A549 (cell line): ENCODE results near the gene MED13L. TPM values are rescaled to one million over a fixed set of nuclear protein-coding genes. Genes with fewer than 3 reads are reported as not detected.

Experiments used
- ATAC-seq, 2 experiments: fragments of 200-7000 bp in 1 of 2; fragments of >200 bp in 1 of 2; cut with Nextera tagmentation in 1 of 2; cut with Tn5 transposase in 1 of 2; 3 replicates each; pipeline versions ENCODE4 v1.8.0 to v1.9.1; 2018 to 2020; ENCODE audit warnings: mild to moderate bottlenecking in 1 of 2, moderate library complexity in 1 of 2
- CTCF ChIA-PET: fragments of 300-600 bp; sonication (Branson Sonifier 250); formaldehyde crosslinking; extraction: SDS; loops from one replicate; lab custom pipeline; 2021; ENCODE audit warnings: antibody characterized with exemption, inconsistent platforms; lab: Yijun Ruan, JAX
- POLR2A ChIA-PET: fragments of 350-600 bp; formaldehyde crosslinking; extraction: SDS; loops from one replicate; lab custom pipeline; 2021; ENCODE audit warnings: antibody characterized with exemption, inconsistent platforms; lab: Yijun Ruan, JAX
- DNase-seq, 2 experiments: peaks; one replicate each; pipeline versions ENCODE4 v3.0.0 to v3.0.0-alpha.2; 2011 to 2016; ENCODE audit warnings: low read depth in 1 of 2, low spot score in 1 of 2
- FAIRE-seq: peaks from 2 replicates; lab custom pipeline; 2011; peaks lifted over from hg19 to GRCh38; lab: Jason Lieb, UNC
- H3K27ac ChIP-seq, 2 experiments: fragments of >200 bp; sonication (Bioruptor Twin); formaldehyde crosslinking; 3 replicates each; pipeline ENCODE4 v1.5.1; 2016 to 2017
- H3K4me1 ChIP-seq: fragments of >200 bp; sonication (Bioruptor Twin); formaldehyde crosslinking; 3 replicates; pipeline ENCODE4 v1.6.1; 2016
- H3K4me2 ChIP-seq: fragments of >200 bp; sonication (Bioruptor Twin); formaldehyde crosslinking; 3 replicates; pipeline ENCODE4 v1.6.1; 2016
- H3K4me3 ChIP-seq: fragments of >200 bp; sonication (Bioruptor Twin); formaldehyde crosslinking; 3 replicates; pipeline ENCODE4 v1.5.1; 2016
- H3K9me3 ChIP-seq: fragments of >200 bp; sonication (Bioruptor Twin); formaldehyde crosslinking; 3 replicates; pipeline ENCODE4 v1.6.1; 2016
- BHLHE40 ChIP-seq: IDR thresholded peaks from 2 replicates; pipeline ENCODE4 v1.6.1; 2012; ENCODE audit warnings: low read depth, low read length, inconsistent platforms
- CBX2 ChIP-seq: fragments of 200-600 bp; sonication (generic); IDR thresholded peaks from 2 replicates; pipeline ENCODE4 v1.6.1; 2016; ENCODE audit warnings: low read depth, mild to moderate bottlenecking, borderline replicate concordance
- CBX8 ChIP-seq: fragments of 200-600 bp; sonication (generic); IDR thresholded peaks from 2 replicates; pipeline ENCODE4 v1.6.1; 2016
- CEBPB ChIP-seq, 2 experiments: fragments of >200 bp in 1 of 2; sonication (Bioruptor Twin) in 1 of 2; formaldehyde crosslinking in 1 of 2; IDR thresholded peaks; 2 replicates each; pipeline ENCODE4 v1.6.1; 2012 to 2016
- CHD4 ChIP-seq: fragments of 200-600 bp; sonication (generic); IDR thresholded peaks from 2 replicates; pipeline ENCODE4 v1.6.1; 2016; ENCODE audit warnings: antibody characterized with exemption, mild to moderate bottlenecking, borderline replicate concordance
- FOSL2 ChIP-seq, 2 experiments: fragments of 450-650 bp in 1 of 2; fragments of >200 bp in 1 of 2; sonication (Bioruptor Twin) in 1 of 2; formaldehyde crosslinking; IDR thresholded peaks; 2 replicates each; pipeline versions ENCODE4 v1.5.0 to v1.6.1; 2016 to 2020; ENCODE audit warnings: mild to moderate bottlenecking in 1 of 2, moderate library complexity in 1 of 2
- KDM1A ChIP-seq: fragments of 200-600 bp; sonication (generic); IDR thresholded peaks from 2 replicates; pipeline ENCODE4 v1.6.1; 2016; ENCODE audit warnings: low read depth, mild to moderate bottlenecking
- MAFK ChIP-seq: fragments of 450-650 bp; IDR thresholded peaks from 2 replicates; pipeline ENCODE4 v1.6.1; 2014; ENCODE audit not compliant: partially characterized antibody
- MYC ChIP-seq: IDR thresholded peaks from 2 replicates; pipeline ENCODE4 v1.6.1; 2012; ENCODE audit warnings: mild to moderate bottlenecking, inconsistent platforms, low read length, improper control_type of control experiment, borderline replicate concordance
- NFE2L2 ChIP-seq: fragments of 150-350 bp; conservative IDR thresholded peaks from 2 replicates; pipeline ENCODE4 v1.6.1; 2014; ENCODE audit warnings: low read length
- RCOR1 ChIP-seq: fragments of 150-350 bp; IDR thresholded peaks from 2 replicates; pipeline ENCODE4 v1.6.1; 2014; ENCODE audit warnings: antibody characterized with exemption, low read length, low read depth
- RFX5 ChIP-seq: fragments of 450-650 bp; IDR thresholded peaks from 2 replicates; pipeline ENCODE4 v1.7.1; 2014; ENCODE audit warnings: antibody characterized with exemption, mild to moderate bottlenecking, moderate library complexity
- ZC3H11A ChIP-seq: fragments of 450-650 bp; IDR thresholded peaks from 2 replicates; pipeline ENCODE4 v1.6.1; 2014; ENCODE audit warnings: antibody characterized with exemption, mild to moderate bottlenecking
- ZFP36 ChIP-seq: fragments of 450-650 bp; IDR thresholded peaks from 2 replicates; pipeline ENCODE4 v1.6.1; 2014; ENCODE audit warnings: borderline replicate concordance; ENCODE audit not compliant: partially characterized antibody
- ZNF302 ChIP-seq: fragments of 250-450 bp; sonication (Bioruptor Pico); IDR thresholded peaks from 2 replicates; pipeline ENCODE4 v1.9.0; 2021; ENCODE audit warnings: inconsistent platforms, mild to moderate bottlenecking, moderate library complexity
- ZSCAN20 ChIP-seq: fragments of 250-450 bp; sonication (Bioruptor Pico); IDR thresholded peaks from 2 replicates; pipeline ENCODE4 v1.8.0; 2022; ENCODE audit warnings: mild to moderate bottlenecking, moderate library complexity
- WGBS: methylation state at CpG from one replicate; pipeline ENCODE4 v1.1.6; 2017; ENCODE audit errors: missing lambda C conversion rate; 5-methylcytosine and 5-hydroxymethylcytosine counted together
- polyA plus RNA-seq, 4 experiments: library from polyadenylated mRNA; depleted of rRNA in 3 of 4; stranded (reverse); fragments of >200 nt; fragmentation: RNase III in 1 of 4; extraction: RNeasy Plus Mini Kit Qiagen cat#74134 plus additional on column Dnase treatment in 1 of 4; gene quantifications; 2 replicates in 3 of 4; 3 replicates in 1 of 4; pipeline ENCODE4 v1.2.3, GENCODE V29; 2011 to 2017
- TF ChIP-seq, protein P1 (sequence below): fragments of >200 bp; sonication (Bioruptor Twin); formaldehyde crosslinking; IDR thresholded peaks from 3 replicates; pipeline ENCODE4 v1.5.1; 2016
- TF ChIP-seq, protein P2 (sequence below): IDR thresholded peaks from 2 replicates; pipeline ENCODE4 v1.6.1; 2012
- TF ChIP-seq, protein P3 (sequence below): fragments of 150-350 bp; IDR thresholded peaks from 2 replicates; pipeline ENCODE4 v1.6.1; 2014; ENCODE audit warnings: low read depth, mild to moderate bottlenecking, low read length
- TF ChIP-seq, protein P4 (sequence below): fragments of 450-650 bp; IDR thresholded peaks from 2 replicates; pipeline ENCODE4 v1.6.1; 2014; ENCODE audit warnings: antibody characterized with exemption

MED13L gene
- polyA plus RNA-seq, 2 of the 4 experiments (the other 2 are of a cell fraction): 23.2 to 134 TPM

DNA sequence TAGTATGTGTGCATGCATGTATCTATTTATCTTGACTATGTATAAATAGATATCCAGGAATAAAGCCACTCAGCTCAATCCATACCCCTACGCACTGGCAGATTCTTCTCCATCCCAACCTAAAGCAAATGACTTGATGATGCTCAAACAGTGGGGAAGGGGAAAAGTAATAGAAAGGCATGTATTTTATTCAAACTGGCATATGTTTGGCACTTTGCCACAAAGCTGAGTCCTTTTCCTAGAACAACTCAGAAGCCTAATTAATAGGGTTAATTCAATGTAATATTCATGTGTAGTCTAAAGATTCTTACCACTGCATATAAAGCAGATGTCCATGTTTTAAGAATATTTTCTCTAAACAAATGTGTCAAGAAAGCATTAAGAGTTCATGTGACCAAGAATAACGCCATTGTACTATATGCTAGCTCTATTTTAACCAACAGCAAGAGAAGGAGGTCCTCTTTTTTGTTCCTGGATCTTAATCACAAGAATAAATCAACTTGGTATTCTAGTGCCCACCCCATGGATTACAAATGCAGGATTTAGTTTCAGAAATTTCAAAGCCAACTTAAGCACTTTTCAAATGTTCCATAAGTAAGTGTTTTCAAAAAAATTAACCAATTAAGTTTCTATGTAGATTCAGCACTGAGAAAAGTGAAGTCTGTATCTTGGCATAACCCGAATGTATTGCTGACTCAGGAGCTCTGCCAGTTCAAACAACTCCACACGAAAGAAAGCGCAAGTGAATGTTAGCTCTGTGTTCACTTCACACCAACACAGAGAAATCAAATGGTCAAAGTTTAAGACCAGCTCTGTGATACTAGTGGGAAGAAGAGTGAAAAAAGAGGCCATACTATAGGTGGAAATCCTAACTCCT, 233.6 kb downstream of the MED13L start:
- Histone ChIP-seq H3K4me3 (no peak overlapping the region), H3K27ac (no peak overlapping the region), H3K4me1 (peaks cover 13% of the 10 kb centered on the region), H3K9me3 (no peaks in the 10 kb centered on the region), H3K4me2 (no peak overlapping the region)
- POLR2A ChIA-PET: no interaction called here
- no peak for ATAC-seq
- DNase-seq: no peak
- TF ChIP-seq ZFP36 (no peak), MAFK (peak; percentile 81)
- FAIRE-seq: no peak
- CTCF ChIA-PET: interaction anchor here (0.6 to 2.2 kb wide), 5 partner anchors 11 to 72 kb away, joined by 3 to 7 read pairs (median 3); no protein-coding TSS in a partner anchor
- WGBS: 80% methylated on average over 5 of the region's 5 CpGs

DNA sequence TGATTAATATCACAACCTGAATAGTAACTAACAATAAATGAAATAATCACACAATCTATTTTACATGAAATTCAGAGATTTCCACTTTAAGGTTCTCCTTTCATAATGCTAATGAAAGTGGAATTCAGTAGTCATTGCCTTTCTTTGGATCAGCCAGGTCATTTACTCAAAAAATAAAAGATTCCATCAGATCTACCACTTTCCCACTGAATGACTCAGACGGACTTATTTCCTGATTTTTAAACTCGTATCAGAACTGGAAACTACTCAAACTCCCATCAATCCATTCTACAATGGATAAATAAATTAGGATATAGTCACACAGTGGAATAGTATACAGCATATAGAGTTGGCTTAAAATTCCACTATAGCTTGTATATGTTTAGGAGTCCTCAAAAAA, 237.1 kb downstream of the MED13L start:
- DNase-seq (no peak), FAIRE-seq (no peak)
- POLR2A ChIA-PET: no interaction called here
- Histone ChIP-seq H3K27ac (no peak overlapping the region), H3K9me3 (no peaks in the 10 kb centered on the region)
- TF ChIP-seq, protein P1, sequence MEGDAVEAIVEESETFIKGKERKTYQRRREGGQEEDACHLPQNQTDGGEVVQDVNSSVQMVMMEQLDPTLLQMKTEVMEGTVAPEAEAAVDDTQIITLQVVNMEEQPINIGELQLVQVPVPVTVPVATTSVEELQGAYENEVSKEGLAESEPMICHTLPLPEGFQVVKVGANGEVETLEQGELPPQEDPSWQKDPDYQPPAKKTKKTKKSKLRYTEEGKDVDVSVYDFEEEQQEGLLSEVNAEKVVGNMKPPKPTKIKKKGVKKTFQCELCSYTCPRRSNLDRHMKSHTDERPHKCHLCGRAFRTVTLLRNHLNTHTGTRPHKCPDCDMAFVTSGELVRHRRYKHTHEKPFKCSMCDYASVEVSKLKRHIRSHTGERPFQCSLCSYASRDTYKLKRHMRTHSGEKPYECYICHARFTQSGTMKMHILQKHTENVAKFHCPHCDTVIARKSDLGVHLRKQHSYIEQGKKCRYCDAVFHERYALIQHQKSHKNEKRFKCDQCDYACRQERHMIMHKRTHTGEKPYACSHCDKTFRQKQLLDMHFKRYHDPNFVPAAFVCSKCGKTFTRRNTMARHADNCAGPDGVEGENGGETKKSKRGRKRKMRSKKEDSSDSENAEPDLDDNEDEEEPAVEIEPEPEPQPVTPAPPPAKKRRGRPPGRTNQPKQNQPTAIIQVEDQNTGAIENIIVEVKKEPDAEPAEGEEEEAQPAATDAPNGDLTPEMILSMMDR: no peak
- TF ChIP-seq RFX5 (no peak), ZC3H11A (no peak), CBX8 (no peak), MYC (no peak), KDM1A (no peak), CEBPB (IDR thresholded peaks at IDR 0.05) (no peak), FOSL2 (IDR thresholded peaks at IDR 0.05) (no peak), FOSL2 (CRISPR knock-in tag; IDR thresholded peaks at IDR 0.05) (no peak), CHD4 (no peak), CBX2 (no peak), RCOR1 (no peak), ZSCAN20 (no peak), ZNF302 (CRISPR knock-in tag) (no peak), NFE2L2 (no peak), BHLHE40 (no peak)
- TF ChIP-seq, protein P2, sequence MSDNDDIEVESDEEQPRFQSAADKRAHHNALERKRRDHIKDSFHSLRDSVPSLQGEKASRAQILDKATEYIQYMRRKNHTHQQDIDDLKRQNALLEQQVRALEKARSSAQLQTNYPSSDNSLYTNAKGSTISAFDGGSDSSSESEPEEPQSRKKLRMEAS: no peak
- TF ChIP-seq, protein P3, sequence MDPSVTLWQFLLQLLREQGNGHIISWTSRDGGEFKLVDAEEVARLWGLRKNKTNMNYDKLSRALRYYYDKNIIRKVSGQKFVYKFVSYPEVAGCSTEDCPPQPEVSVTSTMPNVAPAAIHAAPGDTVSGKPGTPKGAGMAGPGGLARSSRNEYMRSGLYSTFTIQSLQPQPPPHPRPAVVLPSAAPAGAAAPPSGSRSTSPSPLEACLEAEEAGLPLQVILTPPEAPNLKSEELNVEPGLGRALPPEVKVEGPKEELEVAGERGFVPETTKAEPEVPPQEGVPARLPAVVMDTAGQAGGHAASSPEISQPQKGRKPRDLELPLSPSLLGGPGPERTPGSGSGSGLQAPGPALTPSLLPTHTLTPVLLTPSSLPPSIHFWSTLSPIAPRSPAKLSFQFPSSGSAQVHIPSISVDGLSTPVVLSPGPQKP: no peak
- TF ChIP-seq, protein P4, sequence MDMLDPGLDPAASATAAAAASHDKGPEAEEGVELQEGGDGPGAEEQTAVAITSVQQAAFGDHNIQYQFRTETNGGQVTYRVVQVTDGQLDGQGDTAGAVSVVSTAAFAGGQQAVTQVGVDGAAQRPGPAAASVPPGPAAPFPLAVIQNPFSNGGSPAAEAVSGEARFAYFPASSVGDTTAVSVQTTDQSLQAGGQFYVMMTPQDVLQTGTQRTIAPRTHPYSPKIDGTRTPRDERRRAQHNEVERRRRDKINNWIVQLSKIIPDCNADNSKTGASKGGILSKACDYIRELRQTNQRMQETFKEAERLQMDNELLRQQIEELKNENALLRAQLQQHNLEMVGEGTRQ: no peak
- TF ChIP-seq, all 56 proteins: peak for 0
- ATAC-seq: no peak
- peaks cover 40% of the 10 kb centered on the region for H3K4me1 ChIP-seq
- H3K4me2 ChIP-seq: no peak overlapping the region
- CTCF ChIA-PET: interaction anchor here (1.9 to 3.4 kb wide), 3 partner anchors 25 to 196 kb away, joined by 7 to 11 read pairs (median 8); no protein-coding TSS in a partner anchor
- WGBS: 80% methylated on average over 2 of the region's 2 CpGs
- H3K4me3 ChIP-seq: no peak overlapping the region
